GM19025 (cell line): ENCODE results near the gene ULBP3.

ENCODE experiments used
- ATAC-seq: cut with Tn5 transposase; IDR thresholded peaks from one replicate; pipeline ENCODE4 v1.9.1; 2021; ENCODE audit warnings: mild to moderate bottlenecking, low read depth, moderate library complexity; ENCODE audit not compliant: unreplicated experiment

The ULBP3 gene

DNA sequence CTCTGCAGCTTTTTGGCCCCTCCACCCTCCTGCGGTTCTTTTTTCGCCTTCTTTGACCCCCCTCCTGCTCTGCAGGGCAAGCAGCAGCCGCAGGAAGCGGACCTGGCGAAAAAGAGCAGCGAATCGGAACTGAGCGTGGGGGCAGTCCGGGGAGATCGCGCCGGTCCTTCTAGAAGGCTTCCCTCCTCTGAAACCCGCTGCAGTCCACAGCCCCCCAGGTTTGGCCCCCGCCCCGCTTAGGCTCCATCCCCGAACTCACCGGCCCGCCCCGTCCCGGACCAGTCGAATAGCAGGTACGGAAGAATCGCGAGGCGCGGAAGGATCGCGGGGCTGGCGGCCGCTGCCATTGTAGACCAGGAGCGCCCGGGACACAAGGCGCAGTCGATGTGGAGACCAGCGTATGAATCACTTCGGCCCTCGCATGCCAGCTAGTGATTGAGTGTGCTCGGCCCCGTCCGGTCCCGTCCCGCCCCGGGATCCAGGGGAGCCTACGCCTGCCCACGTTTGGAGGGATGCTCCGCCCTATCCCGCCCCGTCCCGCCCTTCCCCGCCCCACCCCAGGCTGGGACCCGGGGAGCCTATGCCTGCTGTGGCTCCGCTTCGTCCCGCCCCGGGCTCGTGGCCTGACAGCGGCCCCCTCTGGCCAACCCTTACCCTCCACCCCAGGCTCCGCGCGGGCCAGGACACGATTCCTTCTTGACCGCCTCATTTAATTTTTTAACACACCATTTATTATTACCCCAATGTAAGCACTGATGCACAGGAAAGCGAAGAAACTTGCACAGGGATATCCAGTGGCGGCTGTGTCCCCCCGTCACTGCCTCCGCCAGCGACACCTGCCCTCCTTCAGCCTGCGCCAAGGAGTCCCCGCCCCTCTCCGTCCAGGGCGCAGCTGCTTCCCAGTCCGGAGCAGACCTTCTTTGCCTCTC lies at the start of gene ULBP3:
Gene ULBP3, minus strand, starts transcription at position 402 of the 929 bp plus-strand sequence. Its CDS starts 55 bp downstream, at position 347.
- ATAC-seq = peak; percentile 52

GRCh38 chr6:150118627-150119026 lies 49.7 kb upstream of the ULBP3 start:
- ATAC-seq = no peak

GRCh38 chr6:150118203-150118602 lies 49.3 kb upstream of the ULBP3 start:
- no peak for ATAC-seq

DNA sequence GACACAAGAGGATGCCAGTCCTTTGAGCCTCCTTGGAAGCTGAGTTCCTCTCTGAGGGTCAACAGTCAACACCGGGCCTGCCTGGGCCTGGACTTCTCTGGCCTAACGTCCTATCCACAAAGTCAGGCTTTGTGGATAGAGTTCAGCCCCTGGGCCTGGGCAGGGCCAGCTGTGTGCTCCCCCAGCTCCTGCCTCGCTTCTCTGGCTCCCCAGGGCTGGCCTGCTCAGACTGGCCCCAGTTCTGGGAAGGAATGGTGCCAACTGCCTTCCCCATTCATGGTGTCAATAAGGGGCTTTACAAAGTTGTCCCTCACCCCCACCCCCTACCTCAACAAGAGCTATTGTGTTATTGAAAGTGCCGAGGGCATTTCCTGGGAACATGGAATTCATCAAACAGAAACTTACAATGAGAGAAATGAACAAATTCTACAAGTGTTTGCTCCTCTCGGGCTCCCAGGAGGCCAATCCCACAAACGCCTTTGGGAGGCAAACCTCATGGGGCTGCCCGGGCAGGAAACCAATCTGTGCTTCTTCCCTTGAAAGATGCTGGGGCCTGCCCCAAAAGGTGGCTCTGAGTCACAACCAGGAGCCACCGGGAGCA lies 47.4 kb upstream of the ULBP3 start:
- ATAC-seq = no peak

DNA sequence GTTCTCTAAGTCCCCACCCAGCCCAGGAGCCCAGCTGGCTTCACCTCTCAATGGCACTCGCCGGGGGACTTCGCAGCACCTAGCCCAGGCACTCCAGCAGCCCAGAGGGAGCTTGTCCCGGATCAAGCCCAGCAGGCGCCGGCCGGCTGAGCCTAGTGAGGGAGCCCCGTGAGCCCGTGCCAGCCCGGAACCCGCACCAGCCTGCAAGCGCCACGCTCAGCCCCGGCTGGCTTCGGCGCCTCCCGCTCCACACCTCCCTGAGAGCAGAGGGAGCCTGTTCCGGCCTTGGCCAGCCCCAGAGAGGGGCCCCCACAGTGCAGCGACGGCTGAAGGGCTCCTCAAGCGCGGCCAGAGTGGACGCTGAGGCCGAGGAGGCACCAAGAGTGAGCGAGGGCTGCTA lies 46.8 kb upstream of the ULBP3 start:
- ATAC-seq = no peak

- ATAC-seq = no peak
Observed at GRCh38 chr6:150112233-150112632, 43.3 kb upstream of the ULBP3 start.

DNA sequence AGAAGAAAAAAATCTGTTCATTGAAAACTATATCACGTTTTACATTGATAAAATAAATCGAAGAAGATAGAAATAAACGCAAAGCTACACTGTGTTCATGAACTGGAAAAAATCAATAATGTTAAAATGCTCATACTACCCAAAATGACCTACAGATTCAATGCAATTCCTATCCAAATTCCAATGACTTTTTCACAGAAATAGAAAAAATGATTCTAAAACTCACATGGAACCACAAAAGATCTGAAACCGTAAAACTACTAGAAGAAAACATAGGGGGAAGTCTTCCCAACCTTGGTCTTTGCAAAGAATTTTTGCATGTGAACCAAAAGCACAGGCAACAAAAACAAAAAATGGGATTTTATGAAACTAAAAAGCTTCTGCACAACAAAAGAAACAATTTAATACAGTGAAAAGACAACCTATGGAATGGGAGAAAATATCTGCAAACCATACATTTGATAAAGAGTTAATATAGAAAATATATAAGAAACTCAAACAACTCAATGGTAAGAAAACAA lies 33.9 kb upstream of the ULBP3 start:
- no peak for ATAC-seq

GRCh38 chr6:150100745-150101144 lies 31.8 kb upstream of the ULBP3 start:
- no peak for ATAC-seq

- no peak for ATAC-seq
Observed at GRCh38 chr6:150099953-150100352, 31.0 kb upstream of the ULBP3 start.

DNA sequence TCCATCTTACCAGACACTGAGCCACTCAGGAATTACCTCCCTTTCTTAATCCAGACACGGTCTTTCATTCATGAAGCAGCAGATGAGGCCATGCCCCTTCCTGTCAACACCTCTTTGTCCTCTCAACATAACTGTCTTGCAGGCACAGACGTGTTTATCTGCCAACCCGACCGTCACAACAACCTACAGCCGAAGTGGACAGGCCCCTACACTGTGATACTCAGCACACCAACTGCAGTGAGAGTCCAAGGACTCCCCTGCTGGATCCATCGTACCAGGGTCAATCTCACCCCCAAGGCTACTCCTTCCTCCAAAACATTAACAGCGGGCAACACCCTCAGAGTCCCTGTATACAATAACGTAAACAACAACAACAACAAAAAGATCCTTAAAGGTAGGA lies 30.6 kb upstream of the ULBP3 start:
- ATAC-seq = no peak

DNA sequence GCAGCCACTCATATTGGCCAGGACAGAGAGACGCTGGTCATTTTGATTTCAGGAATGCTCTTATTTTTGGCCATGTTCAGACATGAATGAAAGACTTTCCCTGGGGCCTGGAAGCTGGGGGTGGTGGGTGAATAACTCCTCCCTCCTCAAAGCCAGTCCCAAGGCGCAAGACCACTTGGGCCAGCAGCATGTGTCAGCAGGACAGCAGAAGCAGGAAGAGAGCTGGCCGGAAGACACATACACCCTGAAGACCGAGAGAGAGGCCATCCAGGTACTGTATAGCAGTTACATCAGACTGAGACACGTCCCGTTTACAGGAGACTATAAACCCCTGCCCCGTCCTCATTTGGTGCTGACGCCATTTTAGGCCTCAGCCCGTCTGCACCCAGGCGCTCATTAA lies 29.2 kb upstream of the ULBP3 start:
- ATAC-seq = no peak

DNA sequence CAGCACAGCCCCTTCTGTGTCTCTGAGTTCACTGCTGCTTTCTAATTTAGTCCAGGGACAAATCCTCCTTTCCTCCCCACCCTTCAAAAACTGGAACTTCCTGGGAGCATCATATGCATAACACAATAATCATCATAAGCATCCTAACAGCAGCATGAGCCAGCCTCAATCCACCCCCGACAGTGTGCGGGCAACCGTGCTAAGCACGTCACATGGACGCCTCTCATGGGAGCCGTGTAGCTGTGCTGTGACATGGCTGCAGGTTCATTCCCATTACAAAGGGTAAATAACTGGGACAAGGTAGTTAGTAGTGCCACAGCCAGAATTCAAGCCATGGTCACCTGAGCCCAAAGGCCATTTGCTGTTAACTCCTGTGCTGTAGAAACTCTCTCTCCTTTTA lies 24.5 kb upstream of the ULBP3 start:
- ATAC-seq = no peak

GRCh38 chr6:150091476-150091875 lies 22.6 kb upstream of the ULBP3 start:
- no peak for ATAC-seq

DNA sequence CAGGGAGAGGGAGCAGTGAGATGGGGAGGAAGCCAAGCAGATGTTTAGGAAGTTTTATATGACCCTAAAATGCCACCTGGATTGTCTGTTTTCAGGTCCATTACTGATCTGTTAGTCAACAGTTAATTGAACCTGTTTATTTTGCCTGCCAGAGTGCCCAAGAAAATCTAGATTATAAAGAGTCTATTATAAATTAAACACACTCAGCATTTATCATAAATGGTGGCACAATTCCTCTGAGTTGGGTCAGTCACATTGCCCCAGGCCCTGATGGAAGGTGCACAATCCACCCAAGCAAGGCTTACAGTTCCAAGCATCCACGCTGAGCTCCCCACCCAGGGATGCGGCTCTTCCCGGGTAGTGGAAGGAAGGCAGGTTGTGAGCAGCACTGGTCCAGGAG lies 21.4 kb upstream of the ULBP3 start:
- no peak for ATAC-seq

DNA sequence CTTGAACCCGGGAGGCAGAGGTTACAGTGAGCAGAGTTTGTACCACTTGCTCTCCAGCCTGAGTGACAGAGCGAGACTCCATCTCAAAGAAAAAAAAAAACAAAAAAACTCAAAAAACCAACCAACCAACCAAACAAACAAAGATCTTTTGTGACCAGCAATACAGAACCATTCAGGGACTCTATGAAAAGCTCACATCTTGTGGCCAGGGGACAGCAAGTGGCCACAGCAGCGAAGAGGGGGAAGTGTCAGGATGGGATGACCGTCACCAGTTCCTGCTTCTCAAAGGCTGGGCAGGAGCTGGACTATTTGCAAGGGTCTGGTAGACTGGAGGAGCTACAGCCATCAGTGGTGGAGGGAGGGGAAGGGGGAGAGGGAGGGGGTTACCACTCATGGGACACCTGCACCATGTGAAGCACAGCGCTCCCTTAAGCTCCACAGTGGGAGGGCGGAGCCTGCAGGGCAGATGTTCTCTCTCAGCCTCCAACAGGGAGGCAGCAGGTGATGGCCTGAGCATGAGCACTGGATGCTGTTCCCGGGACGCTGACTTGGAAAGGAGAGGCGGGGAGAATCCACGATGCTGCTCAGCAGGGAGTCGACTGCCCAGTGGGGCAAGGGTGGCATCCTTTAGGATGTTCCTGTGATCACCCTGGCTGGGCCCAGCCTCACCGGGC lies 19.7 kb upstream of the ULBP3 start:
- ATAC-seq = no peak

- ATAC-seq = no peak
Observed at GRCh38 chr6:150087336-150087735, 18.4 kb upstream of the ULBP3 start.

DNA sequence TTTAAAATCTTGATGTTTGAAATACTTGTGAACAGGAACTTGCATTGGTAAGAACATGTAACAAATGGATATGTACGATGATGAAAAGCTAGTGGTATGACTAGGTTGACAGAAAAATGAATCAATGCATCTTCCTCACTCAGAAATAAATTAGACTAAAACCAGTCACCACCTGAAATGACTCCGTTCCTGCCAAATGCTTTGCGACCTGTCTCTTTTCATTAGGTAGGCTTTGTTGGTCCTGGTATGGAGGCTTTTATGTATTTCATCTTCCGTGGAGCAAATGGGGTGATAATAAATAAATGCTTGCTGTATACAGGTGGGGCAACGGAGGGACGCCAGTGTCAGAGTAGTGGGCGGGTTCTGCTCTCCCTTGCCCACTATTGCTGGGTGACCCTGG lies 17.1 kb upstream of the ULBP3 start:
- no peak for ATAC-seq

- ATAC-seq = no peak
Observed at GRCh38 chr6:150084426-150084825, 15.5 kb upstream of the ULBP3 start.

DNA sequence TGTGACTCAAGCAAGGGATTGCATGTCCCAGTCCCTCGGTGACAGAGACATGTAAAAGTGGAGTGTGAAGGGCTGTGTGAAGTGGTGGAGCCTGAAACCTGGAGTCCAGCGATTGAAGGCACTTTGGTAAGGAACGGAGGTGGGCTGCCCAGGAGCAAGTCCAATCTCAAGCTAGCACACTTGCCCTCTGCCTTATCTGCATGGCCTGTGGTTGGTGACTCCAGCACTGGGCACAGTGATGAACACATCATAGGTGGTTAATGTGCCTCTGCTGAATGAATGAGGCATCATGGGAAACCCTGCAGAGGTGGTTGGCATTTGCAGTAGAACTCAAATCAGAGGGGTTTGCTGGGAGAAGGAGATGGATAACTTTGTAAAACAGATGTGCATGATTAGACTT lies 14.9 kb upstream of the ULBP3 start:
- ATAC-seq = no peak

DNA sequence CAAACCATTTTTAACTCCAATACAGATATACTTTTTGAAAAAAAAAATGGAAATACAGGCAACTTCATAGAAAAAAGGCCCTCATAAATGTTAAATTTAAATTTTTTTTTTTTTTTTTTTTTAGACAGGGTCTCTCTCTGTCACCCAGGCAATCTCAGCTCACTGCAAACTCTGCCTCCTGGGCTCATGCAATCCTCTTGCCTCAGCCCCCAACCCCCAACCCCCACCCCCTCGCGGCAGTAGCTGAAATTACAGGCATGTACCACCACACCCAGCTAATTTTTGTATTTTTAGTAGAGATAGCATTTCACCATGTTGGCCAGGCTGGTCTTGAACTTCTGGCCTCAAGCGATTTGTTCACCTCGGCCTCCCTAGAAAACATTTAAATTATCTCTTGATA lies 12.8 kb upstream of the ULBP3 start:
- no peak for ATAC-seq

DNA sequence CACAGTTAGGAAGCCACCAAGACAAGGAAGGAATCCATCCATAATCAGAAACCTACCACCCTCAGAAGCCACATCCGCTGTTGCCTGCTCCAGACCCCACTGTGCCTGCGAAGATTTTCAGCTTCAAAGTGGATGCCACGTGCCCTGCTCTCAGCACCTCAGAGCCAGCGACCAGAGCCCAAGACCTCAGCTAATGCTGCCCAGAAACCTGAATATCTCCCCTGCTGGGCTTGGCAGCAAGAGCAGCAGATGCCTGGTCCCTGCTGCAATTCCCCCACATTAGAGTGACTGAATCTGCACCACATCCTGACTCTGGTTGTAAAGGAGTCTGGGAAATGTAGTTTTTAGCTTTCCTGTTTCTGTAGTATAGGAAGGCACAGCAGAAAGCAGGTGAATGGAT lies 10.7 kb upstream of the ULBP3 start:
- no peak for ATAC-seq
